Head of caudate nucleus (tissue), 42 donors: Measurements from ENCODE around the gene TAC4.

ENCODE experiments used
- DNase-seq, 42 donors: peaks; one replicate each; pipeline versions ENCODE4 v3.0.0 to v3.0.0-alpha.2; 2020 to 2021; ENCODE audit warnings: mixed read lengths in 7 of 42
- intact Hi-C: fragments of 100-400 bp; cut with DNase I; formaldehyde crosslinking; loops from one replicate; pipeline ENCODE4 v1.15.0; 2022

The TAC4 gene, protein sequence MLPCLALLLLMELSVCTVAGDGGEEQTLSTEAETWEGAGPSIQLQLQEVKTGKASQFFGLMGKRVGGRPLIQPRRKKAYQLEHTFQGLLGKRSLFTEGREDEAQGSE

DNA sequence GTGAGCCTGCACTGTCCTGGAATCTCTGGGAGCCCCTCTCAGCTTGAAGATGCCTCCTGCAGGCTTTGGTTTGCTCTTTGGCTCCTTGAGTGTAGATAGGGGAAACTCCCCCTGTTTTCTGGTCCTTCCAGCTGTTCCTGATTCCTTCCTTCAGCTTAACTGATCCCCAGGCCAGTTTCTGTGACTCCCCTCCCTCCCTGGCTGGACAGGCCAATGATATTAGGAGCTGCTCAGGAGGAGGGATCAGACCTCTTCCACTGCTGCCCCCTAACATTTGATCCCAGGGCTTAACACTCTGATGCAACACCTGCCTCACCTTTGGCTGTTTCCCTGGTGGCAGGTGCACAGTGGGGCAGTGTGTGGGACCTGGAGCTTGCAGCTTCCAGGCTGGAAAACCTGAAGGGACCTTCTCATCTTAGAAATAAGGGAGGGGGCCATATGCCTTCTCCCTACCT lies at the start of gene TAC4:
TSS of gene TAC4 (minus strand) at position 51 of the 455 bp plus-strand sequence. CDS start 52 bp downstream, outside the sequence.
- DNase-seq = peak in 1 of 42 donors; percentile 1
- intact Hi-C loops = no loop called here

DNA sequence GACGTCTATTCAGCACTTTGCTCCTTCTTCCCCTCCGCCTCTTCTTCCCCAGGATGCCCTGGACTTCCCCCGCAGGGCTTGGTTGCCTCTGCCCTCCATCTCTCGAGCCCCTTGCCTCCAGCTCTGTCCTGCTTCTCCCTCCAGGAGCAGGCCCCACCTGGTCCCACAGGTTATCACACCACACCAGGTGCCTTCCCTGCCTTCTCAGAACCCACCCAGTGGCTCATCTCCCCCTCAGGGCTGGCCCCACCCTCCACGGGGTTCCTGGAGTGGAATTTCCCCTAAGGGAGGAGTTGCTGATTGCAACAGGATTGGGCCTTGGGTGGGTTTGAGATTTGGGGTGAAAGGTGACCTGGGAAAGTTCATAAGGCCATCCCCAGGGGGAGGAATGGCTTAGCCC lies 49.0 kb upstream of the TAC4 start:
- no peak for DNase-seq
- intact Hi-C loops = no loop called here

DNA sequence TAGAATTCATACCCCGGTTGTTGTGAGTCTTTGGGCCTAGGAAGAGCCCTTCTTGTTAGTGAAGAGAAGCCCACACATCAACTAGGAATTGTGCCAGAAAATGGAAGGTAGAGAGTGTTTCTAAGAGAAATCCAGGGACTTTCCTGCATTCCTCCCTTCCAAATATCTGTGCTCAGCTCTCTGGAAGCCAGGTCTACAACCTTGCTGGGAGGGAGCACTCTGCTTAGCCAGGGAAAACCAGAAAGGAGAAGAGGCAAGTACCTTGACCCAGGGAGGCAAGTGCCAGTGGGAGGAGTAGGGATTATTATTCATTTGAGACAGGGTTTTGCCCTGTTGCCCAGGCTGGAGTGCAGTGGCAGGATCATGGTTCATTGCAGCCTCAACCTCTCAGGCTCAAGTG lies 48.4 kb upstream of the TAC4 start:
- DNase-seq = no peak
- intact Hi-C loops = no loop called here

DNA sequence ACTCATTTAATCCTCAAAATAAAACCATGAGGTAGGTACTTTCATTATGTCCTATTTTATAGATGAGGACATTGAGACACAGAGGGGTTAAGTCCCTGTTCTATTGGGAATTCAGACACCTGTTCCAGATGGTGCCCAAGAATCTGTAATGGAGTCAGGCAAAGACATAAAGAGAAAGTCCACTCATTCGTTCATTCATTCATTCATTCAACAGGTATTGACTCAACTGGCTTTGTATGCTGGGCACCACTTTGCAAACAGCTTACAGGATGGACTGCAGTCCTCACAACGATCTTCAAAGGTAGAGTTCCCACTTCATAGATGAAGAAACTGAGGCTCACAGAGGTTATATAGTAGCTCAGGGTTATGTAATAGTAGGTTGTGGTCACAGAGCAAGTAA lies 47.9 kb upstream of the TAC4 start:
- intact Hi-C loops = no loop called here
- DNase-seq = no peak

DNA sequence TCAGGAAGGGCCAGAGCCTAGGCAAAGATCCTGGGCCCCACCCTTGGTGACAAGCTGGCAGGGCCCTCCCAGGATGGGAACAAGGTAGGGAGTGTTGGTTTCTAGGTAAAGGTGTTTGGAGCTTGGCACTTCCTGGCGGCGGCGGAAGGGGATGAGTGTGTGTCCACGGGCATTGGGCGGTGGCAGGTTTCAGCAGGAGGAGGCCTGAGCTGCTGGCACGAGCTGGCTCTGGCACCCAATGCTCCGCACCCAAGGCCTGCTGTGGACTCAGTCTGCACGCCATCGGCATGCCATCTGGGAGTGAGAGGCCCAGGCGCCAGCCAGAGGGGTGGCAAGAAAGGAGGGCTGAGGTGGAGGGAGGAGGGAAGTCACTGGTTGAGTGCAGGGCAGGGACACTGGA lies 46.9 kb upstream of the TAC4 start:
- intact Hi-C loops = no loop called here
- no peak for DNase-seq

DNA sequence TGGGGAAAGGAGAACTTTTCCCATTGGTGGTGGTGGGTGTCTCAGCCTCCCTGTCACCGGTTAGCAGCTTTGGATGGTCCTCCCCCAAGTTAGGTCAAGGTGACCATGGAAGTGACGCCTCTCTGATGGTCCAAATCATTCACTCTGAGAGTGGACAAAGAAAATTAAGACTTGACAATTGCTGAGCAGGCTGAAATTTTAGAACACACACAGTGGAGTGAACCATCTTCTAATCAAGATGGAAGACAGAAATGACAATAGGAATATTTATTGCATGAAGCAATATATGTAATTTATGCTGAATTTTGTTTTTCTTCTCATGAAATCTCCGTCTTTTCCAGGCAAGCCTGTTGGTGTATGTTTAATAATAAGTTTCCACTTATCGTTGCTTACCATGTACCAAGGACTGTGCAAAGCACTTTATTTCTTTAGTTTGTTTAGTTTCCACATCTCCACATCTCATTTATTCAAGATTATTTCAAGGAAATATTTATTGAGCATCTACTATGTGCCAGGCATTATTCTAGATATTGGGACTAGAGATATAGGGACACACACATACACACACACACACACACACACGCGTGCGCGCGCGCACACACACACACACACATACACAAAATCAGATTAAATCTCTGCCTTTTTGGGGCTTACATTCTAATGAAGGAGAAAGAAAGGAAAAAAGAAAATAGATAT lies 44.0 kb upstream of the TAC4 start:
- no peak for DNase-seq
- intact Hi-C loops = no loop called here

DNA sequence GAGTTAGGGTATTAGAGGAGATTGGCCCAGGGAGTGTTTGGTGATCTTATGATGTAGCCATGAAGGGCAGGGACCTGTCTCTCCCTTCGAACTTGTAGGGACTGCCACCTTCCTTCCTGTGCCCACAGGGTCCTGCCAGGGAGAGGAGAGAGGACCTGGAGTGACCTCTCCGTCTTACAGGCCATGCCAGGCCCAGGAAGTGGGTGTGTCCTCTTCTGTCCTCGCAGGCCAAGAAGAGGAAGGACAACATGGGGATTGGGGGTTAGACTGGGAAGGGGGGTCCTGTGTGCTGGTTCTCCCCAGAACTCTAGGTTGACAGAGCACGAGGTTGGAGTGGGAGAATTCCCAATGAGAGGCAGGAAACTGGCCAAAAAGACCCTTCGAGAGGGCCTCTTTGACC lies 43.4 kb upstream of the TAC4 start:
- intact Hi-C loops = no loop called here
- DNase-seq = no peak

DNA sequence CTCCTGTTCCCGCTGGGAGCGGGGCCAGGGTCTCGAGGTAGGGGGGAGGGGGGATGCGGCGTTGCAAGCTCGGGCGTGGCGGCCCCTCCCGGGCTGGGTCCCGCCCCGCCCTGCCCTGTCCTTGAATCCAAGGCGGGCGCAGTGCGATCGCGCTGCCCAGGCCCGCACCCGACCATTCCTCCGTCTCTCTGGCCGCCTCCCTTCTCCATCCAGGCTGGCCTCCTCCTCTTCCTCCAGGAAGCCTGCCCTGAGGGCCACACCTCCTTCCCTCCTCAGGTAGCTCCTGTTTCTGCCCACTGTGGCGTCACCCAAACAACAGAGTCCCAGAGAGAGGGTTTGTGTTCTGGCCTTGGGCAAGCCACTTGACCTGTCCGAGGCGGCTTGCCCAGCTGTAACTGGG lies 43.0 kb upstream of the TAC4 start:
- intact Hi-C loops = no loop called here

DNA sequence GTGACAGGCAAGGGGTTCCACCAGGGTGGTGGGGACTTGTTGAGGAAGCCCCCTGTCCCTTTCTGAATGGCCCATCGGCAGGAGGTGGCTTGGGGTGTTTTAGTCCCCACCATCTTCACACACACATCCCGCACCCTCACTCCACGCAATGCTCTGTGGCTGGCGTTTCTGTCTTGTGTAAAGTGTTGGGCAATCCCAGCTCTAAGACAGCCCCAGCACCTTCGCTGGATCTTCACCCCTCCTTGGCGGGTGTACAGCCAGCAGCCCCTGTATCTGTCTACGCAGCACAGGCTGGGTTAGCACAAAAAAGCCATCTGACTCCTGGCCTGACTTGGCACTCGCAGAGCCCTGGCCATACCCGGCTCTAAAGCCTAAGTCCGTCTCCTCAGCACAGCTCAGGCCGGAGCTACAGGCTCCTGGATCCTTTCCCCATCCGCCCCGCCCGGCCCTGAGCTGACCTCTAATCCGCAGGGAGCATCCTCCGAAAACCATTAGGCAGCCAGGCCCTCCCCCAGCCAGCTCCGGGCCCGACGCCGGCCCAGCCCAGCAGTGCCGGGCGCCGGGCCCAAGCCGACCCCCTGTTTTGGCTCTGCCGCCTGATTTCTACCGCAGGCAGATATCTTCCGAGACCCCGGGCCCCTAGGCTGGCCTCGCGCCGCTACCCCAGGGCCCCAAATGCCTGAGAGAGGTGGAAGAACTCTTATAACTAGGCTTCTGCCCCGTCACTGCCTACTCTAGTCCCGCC lies 42.4 kb upstream of the TAC4 start:
- DNase-seq = no peak
- intact Hi-C loops = no loop called here

More for the DNA sequence above, 43.0 kb upstream of the TAC4 start:
- DNase-seq = no peak

DNA sequence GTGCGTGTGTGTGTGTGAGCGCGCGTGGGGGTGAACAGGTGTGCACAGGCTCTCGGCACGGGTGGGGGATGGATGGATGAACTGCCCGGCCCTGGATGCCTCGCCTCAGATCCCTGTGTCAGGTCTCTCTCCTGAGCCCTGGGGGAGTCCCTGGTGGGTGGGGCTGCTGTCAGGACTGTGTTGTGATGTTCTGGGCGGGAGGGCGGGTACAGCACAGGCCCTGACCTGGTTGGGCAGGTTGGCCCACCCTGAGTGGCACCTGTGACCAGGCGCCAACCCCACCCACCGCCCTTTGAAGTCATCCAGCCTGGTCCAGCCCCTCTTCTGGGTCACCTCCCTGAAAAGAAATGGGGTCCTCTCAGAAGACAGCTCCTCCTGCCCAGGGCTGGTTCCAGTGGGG lies 41.6 kb upstream of the TAC4 start:
- no peak for DNase-seq
- intact Hi-C loops = no loop called here

DNA sequence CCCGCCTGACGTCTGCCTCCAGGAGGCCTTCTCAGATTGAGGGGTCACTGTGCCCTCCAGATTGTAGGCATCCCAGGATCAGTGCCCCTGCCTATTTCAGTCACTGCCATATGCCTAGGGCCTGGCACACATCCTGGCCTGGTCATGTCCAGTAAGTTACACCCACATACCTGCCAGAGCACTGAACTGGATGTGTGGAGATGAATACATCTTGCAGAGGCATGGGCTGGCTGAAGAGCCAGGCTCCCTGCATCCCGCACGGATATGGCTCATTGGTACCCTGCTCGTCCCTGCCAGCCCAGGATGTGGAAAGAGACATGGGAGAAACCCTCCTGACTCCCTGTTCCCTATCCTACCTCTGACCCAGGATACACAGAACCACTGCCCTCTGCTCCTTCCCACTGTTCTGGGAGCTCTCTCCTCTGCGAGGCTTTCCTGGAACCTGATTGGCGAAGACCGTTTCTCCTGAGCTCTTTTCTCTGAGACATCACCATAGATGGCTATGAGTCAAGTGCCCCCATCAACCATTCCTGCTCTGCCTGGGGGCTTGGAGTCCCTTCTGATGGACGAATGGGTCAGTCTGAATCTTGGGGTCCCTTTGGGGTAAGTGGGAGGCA lies 40.0 kb upstream of the TAC4 start:
- intact Hi-C loops = no loop called here
- DNase-seq = no peak

DNA sequence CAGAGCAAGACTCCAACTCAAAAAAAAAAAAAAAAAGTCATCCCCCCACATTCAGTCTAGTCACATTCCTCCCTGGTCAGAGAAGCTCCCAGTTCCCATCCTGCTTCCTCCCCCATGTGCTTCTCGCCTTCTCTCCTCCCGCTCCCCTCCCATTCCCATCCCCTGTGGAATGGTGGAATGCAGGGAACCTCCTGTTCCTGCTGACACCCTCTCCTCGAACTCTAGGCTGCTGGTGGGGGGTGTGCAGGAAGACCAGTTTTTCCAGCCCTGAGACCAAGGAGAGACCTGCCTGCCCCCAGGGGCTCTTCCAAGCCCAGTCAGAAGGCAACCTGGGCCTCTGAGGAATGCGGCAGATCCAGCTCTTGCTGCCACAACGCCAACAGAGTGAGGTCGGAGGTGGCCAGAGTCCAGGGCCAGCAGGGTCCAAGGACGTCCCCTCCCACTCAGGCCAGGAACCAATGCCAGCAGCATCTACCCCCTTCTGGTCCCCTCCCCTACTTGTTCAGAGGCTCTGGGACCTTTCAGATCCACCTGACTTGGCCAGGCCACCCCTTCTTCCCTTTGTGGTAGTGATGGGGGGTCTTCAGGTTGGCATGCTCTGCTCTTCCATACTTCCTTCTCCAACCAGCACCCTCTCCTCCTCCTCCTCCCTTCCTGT lies 39.3 kb upstream of the TAC4 start:
- DNase-seq = no peak
- intact Hi-C loops = no loop called here

DNA sequence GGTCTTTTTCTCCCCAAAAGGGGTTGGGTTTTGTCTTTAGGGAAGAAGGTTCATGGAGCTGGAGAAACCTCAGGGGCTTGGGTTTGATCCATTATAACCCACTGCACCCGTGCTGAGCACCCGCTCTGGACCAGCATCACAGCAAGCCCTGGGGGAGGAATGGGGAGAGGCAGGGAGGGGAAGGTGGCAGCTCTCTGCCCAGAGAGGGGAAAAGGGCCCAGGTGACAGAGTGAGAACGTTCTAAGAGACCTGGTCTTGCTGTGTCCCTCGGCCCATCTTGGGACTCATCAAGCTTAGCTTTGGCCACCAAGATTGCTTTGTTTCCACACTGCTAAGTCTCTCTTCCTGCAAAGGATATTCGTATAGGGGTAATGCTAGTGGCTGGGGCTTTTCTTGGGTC lies 38.2 kb upstream of the TAC4 start:
- no peak for DNase-seq
- intact Hi-C loops = no loop called here

DNA sequence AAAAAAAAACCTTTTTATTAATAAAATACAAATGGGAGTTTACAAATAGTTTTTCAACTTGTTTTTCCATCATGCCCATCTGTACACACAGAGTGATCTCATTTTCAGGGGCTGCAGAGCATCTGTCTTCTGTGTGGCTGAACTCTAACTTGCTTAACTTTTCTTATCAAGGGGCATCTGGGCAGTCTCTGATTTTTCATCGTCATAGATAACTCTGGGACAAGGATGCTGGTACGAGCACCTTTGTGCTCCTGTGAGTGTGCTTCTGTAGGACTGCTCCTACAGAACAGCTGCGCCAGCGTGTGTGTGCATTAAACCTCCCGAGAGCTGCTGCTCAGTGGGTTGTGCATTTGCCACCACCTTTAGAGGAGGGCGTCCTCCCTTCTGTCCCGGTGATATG lies 34.6 kb upstream of the TAC4 start:
- DNase-seq = no peak
- intact Hi-C loops = loop anchor here (5.0 kb wide), 1 partner anchor 115 kb away; the partner anchor contains the start of gene DLX3

DNA sequence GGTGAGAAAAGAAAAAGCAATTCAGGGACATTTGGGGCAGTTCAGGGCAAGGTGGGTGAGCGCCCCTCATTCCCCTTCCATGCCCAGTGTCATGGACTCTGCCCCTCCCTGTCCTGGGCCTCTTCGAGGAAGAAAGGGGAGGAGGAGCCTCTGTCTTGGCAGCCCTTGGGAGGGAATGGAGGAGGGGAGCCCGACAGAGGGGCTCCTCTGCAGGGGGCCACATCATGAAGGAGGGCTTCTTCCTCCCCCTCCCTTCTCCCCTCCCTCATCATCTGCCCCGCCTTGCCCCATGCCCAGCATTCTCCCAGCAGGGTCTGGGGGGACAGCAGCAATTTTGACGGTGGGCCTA lies 33.2 kb upstream of the TAC4 start:
- no peak for DNase-seq
- intact Hi-C loops = loop anchor here (5.0 kb wide), 1 partner anchor 116 kb away; the partner anchor contains the start of gene DLX3

DNA sequence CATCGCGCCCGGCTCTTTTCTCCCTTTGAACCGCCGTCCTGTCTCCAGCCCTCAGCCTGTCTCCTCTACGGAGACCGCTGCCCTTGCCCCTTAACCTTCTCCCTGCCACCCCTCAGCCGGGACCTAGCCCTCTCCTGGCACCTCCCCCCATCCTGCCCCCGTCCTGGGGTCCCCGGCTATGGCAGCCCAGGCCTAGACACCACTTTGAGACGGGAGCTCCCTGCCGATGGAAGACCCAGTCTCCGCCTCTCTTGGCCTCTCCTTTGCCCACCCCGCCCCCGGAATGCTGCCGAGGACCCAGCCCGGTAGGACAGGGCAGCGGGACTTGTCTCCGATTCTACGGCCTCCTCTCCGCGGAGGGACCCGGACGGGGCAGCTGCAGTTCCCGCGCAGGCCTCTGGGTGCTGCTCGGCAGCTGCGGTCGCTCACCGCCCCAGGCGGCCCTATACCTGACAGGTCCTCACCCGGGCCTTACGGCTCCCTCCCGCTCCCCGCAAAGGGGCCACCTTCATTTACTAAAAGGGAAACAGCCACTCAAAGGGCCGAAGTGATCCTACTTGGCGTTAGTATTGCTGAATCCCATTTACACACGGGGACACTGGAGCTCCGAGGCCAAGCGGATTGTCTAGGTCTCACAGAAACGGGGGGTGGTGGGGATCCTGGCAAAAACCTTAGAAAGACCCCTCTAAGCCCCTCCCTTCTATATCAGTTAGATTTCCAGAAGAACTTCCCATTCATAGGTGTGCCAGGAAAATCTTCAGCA lies 32.6 kb upstream of the TAC4 start:
- intact Hi-C loops = loop anchor here (5.0 kb wide), 1 partner anchor 117 kb away; the partner anchor contains the start of gene DLX3
- DNase-seq = peak; percentile 35 to 86 (median 68)

DNA sequence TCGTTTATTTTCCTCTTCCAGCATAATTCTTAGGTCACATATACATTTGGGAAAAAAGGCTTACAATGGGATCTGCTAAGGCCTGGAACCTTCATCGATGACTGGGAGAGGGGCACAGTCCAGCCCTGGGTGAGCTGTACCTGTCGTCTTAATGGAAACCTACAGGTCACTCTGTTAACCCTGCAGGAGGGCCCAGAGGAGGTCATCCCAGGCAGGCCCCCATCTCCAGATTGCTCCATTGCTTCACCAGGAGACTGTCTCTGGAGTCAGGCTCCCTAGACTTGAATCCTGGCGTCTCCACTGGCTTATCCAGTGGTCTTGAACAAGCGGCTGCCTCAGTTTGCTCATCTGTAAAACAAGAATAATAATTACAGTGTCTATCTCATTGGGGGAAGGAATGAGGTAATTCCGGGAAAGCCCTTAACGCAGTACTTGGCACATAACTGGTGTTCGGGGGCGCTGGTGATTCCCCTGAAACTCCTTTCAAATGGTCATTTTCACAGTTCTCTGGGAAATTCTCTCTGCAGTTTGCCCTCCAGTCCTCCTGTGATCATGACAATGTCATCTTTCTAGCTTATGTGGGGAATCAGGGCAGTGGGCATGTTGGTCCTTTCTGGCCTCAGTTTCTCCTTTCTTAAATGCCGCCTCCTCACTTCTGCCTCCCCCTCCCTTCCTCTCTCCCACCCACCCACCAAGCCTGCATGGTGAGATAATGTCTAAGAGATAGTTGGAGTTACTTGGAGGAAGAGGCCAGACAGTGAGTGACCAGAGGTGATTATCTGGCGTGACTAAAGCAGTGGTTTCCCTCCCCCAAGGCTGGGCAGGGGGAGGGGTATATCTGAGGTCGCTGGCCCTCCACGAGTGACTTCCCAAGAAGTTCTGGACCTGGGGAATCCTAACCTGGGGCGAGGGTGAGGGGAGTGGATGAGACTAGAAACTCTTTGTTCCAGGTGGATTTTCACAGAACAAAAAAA lies 31.3 kb upstream of the TAC4 start:
- no peak for DNase-seq
- intact Hi-C loops = no loop called here

DNA sequence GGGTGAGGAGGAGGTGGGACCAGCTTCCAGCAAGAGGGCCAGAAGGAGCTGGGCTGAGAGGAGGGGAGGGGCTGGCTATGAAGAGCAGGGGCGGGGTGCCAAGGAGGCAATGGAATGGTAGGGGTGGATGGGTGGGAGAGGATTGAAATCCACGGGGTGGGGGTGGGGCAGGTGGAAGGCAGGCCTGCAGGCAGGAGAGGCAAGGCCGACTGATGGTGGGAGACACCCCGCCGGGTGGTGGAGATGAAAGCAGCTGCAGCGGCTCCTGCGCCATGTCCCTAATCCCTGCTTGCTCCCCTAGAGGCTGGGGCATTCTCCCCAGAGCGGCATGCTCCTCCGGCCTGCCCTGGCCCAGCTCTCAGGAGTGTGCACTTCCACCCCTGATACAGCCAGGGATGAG lies 27.8 kb upstream of the TAC4 start:
- DNase-seq = no peak
- intact Hi-C loops = no loop called here
